ENCODE results near the gene TMSB4X.
"Not testable (repeated sequence)": the region's sequence is repeated elsewhere in the genome, so short reads cannot be mapped to it uniquely, and the experiment has no call there.

GRCh38 chrX:12943592-12943991 is 31.3 kb upstream of the TMSB4X start:
- TF ChIP-seq CTCF (IDR thresholded peaks at IDR 0.05; ENCODE audit: insufficient read depth, low read depth, low read length); EZH2 (IDR thresholded peaks at IDR 0.05; ENCODE audit: insufficient read depth, low read length): not testable (repeated sequence)

All from astrocyte (in vitro differentiated cells and primary cell).